IPS DF 19.7 (cell line): ENCODE results near the gene KRT39.

ENCODE experiments used
- DNase-seq: peaks from one replicate; pipeline ENCODE4 v3.0.0-alpha.2; 2013; ENCODE audit warnings: low read depth, low spot score

KRT39 gene

DNA sequence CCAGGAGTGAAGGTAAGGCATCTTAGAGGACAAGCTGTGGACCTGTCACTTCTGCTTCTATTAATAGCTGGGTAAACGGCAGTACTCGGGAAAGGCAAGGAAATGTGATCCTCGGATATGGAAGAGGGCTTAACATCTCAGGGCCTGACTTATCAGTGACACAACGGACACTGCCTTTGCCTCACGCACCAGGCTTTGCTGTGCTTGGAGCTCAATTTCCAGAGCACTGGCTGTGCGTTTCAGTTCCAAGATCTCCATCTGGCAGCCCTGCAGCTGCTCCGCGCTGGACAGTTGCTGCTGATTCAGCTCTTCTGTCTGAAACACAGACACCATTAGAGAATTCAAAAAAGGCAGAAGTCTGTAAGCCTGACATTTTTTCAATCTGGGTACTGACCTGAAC lies 13.8 kb upstream of the KRT39 start:
- no peak for DNase-seq

DNA sequence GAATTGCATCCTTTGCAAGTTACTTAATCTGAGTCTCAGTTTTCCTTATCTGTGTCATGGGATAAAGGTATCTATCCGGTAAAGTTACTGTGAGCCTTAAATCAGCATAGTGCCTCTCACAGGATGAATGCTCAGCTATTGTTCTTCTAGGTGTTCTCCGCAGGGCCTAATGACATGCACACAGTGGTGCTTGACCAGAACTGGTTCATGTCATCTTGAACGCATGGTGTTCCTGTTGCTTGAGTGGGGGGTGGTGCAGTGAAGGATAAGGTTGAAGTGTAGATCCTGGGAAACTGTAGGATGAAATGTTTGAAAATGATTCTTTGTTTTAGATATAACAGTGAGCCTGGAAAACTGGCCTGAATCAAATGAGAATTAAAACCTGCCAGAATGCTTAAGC lies 13.4 kb upstream of the KRT39 start:
- DNase-seq = no peak

DNA sequence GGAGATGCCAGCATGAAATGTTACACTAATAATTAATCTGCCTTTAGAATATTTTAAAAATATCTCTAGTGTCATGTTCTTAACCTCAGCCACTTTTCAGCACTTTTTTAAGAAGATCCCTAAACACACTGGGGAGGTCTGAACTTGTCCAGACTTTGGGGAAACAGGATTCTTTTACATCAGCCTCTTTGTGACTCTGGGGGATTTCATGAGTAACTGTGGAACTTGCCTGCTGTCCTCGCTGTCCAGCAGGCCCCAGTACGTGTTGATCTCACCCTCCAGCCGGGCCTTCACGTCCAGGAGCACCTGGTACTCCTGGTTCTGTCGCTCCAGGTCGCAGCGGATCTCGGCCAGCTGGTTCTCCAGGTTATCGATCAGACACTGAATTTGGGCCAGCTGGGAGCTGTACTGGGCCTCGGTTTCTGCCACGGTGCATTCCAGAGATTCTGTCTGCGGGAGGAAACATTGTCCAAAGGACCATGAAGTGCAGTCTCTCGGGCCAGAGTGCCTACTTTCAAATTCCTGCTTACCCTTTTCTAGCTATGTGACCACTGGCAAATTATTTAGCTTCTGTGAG lies 11.9 kb upstream of the KRT39 start:
- no peak for DNase-seq

DNA sequence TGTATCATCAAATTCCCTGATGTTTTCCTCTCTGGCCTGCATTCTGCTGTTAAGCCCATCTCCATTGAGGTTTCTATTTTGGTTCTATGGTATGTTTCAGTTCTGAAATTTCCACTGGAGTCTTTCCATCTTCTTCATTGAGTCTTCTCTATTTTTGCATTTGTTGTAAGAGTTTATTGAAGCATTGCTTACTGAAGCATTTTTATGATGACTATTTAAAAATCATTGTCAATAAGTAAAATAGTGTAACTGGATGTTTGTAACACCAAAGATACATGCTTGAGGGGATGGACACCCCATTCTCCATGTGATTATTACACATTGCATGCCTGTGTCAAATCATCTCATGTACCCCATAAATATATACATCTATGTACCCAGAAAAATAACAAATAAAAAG lies 8.8 kb upstream of the KRT39 start:
- no peak for DNase-seq

DNA sequence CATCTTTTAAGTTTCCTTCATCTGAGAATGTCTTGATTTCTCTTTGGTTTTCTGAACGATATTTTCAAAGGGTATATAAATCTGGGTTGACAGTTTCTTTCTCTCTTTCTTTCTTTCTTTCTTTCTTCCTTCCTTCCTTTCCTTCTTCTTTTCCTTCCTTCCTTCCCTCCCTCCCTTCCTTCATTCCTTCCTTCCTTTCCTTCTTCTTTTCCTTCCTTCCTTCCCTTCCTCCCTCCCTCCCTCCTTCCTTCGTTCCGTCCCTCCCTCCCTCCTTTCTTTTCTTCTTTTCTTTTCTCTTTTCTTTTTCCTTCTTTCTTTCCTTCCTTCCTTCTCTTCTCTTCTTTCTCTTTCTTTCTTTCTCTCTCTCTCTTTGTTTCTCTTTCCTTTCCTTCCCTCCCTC lies 7.6 kb upstream of the KRT39 start:
- no peak for DNase-seq

DNA sequence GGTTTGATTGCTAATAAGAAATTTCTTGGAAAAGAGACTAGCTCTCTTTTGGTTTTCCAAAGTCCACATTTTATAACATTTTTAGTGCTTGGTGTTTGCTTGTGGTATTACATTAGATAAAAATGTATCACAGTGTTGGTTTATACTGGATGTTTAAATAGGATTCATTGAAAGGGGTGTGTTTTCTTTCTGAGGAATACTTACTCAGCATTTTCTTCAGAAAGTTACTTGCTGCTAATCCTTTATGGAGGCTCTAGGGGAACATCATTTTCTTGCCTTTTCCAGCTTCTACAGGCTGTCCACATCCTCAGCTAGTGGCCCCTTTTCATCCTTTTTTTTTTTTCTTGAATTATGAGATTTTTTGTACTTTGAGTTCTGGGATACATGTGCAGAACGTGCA lies 834 bp upstream of the KRT39 start:
- no peak for DNase-seq

GRCh38 chr17:40963838-40964237 lies 2.9 kb downstream of the KRT39 start:
- DNase-seq = no peak

DNA sequence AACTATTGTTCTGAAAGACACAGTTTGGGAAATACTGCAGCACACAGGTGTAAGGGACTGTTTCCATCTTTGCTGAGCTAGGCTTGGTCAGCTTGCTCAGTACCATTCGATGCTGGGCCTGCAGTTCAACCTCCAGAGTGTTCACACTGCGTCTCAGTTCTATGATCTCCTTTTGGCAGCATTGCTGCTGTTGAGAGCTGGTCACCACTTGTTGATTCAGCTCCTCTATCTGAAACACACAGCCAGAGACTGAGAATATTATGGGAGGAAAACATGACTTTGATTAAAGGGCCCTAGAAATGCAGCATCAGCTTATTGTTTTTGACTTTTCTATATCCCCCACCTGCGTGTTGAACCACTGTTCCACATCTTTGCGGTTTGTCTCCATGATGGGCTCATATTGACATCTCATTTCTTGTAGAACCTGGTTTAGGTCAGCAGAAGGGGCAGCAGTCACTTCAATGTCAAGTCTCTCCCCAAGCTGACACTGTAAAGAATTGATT lies 4.6 kb downstream of the KRT39 start:
- DNase-seq = no peak

DNA sequence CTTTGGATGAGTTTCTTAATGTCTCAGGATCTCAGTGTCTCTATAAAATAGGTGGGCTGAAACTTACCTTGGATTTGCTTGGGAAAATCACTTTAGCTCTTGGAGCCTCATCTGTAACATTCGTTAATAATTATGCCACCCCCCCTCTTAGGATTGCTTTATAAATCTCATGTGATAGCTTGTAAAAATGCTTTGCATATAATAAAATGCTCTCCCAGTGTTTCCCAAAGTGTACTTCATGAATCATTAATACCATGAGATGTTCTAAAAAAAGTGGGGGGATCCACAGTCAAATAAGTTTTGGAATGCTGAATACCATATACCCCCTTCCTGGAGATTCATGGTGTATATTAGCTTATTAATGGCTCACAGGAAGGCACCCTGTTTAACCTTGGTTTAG lies 5.2 kb downstream of the KRT39 start:
- no peak for DNase-seq

DNA sequence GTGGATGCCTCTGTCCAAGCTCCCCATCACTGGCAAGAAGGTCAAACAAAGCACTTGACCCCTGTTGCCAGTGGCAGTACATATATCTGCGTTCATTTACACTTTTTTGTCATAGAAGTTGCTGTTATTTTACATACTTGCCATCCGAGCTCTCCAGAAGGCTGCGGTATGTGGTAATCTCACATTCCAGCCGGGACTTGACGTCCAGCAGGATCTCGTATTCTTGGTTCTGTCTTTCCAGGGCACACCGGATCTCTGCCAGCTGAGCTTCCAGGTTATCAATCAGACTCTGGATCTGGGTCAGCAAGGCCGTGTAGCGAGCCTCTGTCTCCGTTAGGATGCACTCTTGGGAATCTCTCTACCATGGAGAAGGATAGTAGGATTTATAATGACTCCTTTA lies 6.6 kb downstream of the KRT39 start:
- DNase-seq = no peak

DNA sequence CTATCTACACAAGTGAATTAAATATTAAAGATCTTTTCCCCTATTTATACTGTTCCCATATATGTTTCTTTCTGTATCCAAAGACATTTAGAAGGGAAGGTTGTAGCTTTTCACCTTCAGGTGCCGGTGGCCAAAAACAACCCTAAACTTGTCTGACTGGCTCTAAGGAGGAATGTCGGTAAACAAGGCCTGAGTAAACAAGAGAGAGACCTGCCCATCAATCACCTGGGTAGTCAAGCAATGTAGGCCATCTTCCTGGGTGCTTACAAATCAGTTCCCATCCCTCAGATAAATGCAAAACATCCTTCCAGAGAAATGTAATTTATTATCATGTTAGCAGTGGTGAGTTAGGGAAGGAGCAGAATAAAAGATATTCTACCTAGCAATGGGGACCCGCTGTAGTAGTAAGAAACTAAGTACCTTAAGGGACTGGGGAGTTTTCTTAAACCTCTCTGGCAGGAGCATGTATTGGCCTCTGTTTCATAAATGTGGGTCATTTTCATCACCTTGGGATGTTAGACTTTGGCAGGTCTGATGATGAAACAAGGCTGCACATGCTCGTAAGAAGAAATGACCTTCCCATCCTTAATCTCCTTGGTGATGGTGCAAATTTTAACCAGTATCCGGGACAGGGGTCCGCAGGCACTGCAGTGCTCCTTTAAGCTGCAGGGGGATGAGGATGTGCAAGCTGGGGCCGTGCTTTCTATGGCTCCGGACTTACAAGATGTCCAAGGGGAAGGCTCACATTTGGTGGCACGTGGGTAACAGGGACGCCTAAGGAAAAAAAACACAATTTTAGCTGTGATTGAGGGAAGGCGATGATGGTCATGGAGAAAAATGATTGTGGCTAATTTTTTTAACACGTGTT lies 8.4 kb downstream of the KRT39 start:
- DNase-seq = no peak

GRCh38 chr17:40956401-40957254 lies 10.1 kb downstream of the KRT39 start:
- DNase-seq = no peak

GRCh38 chr17:40953881-40954280 lies 12.9 kb downstream of the KRT39 start:
- no peak for DNase-seq

DNA sequence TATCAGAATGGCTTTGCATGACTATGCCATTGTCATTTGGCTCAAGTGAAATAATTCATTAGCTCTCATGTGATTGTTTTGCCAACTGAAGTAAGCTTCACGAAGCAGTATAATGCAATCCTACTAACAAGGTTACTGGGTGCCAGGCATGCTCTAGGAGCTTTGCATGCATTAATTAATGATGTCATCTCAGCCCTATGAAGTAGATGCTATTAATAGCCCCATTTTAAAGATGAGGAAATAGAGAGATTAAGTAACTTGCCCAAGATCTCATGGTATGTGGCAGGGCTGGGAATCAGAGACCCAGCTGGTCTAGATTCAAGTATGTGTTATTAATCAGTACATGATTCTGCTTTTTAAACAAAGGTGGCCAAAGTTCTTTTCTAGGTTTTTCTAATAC lies 14.1 kb downstream of the KRT39 start:
- DNase-seq = no peak

GRCh38 chr17:40952154-40952553 lies 14.6 kb downstream of the KRT39 start:
- DNase-seq = no peak

DNA sequence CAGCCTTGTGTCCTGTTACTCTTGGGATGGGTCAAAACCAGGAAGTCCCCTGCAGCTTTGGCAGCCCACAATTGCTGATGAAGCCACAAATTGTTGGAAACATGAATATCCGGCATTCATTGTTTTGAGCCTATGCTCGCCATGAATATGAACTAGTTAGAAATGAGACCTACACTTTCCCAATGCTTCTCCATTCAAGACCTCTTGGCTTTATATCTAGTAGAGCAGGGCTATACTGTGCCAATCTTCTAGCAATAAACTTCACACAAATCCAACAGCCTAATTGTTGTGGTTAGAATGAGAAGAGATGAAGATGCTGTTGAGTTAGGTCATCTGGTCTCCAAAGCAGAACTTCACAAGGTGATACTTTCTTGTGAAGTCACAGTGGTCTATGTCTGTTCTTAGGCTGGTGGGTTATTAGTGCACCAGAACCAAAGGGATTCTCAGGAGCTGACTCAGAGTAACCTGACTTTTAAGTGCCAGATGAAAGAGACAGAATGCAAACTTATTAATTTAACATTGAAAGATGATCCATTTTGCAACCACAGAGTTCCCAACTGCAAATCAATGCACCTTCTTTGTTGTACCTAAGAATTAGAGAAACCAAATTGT lies 15.6 kb downstream of the KRT39 start:
- no peak for DNase-seq

- DNase-seq = no peak
These were observed 16.6 kb downstream of the KRT39 start for GRCh38 chr17:40950176-40950575.

DNA sequence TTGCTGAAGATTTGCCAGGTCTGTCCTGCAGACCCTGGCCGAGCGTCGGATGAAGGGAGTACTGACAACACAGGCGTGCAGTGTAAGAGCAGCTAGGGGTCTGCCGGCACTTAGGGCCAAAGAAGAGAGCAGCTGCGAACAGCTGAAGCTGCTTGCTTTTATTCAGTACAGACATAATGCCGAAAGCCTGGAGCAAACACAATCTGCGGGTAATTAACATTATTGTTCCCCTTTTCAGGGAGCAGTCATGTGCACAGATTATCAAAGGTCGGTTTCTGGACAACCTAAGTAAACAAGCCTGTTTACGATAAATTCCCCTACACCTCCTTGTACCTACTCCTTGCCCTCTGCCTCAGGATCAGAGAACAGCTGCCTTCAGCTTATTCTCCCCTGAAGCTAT lies 17.3 kb downstream of the KRT39 start:
- no peak for DNase-seq

GRCh38 chr17:40947929-40948328 lies 18.8 kb downstream of the KRT39 start:
- DNase-seq = no peak

GRCh38 chr17:40945414-40945813 lies 21.3 kb downstream of the KRT39 start:
- no peak for DNase-seq

DNA sequence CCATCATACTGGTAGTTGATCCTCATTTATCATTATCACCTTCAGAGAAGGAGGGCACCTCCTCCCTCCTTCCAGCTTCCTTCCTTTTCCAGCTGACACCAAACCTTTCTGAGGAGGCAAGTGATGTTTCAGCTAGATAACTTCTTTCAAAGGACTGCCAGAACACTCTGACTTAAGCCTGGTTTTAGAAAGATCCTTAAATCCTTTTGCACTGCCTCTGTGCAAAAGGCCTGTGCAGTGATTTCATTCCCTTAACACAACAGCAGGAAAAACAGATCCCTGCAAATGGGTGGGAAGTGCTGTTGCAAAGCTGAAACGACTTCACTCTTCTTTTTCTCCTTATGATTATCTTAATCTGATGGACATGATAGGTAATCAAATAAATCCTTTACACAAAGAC lies 22.2 kb downstream of the KRT39 start:
- DNase-seq = no peak

GRCh38 chr17:40942553-40942952 lies 24.2 kb downstream of the KRT39 start:
- DNase-seq = no peak
